SU-DHL-6 (cell line): ENCODE data around the gene FREY1.

Experiments used
- EZH2phosphoT487 ChIP-seq: fragments of 200-600 bp; sonication (generic), shearing (Covaris generic); conservative IDR thresholded peaks from 2 replicates; pipeline ENCODE4 v1.6.1; 2018; ENCODE audit warnings: mild to moderate bottlenecking, antibody characterized with exemption, low read length, moderate library complexity, mixed read lengths
- TF ChIP-seq, protein P1 (sequence below): fragments of 200-600 bp; sonication (generic); IDR thresholded peaks from one replicate; pipeline ENCODE4 v1.5.1; 2017; ENCODE audit warnings: antibody characterized with exemption, mild to moderate bottlenecking, low read length, moderate library complexity; ENCODE audit not compliant: insufficient read depth, poor library complexity, severe bottlenecking

DNA sequence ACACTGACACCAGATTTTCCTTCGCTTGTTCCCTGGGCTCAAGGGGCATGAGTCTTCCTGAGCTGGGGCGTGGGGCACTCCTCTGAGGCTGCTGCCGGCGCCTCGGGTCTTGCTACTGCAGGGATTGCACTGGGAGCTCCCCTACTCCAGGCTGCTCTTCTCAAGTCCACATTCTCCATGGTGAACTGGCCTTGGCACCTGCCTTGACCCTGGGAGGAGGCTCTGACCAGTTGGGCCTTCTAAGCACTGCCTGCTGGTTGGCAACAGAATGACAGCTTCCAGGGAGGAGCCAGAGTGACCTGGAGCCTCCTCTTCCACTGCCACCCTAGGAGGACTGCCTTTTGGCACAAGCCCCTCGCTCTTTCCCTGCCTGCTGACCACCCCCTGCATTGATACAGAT, 9.5 kb downstream of the FREY1 start:
- TF ChIP-seq, protein P1, sequence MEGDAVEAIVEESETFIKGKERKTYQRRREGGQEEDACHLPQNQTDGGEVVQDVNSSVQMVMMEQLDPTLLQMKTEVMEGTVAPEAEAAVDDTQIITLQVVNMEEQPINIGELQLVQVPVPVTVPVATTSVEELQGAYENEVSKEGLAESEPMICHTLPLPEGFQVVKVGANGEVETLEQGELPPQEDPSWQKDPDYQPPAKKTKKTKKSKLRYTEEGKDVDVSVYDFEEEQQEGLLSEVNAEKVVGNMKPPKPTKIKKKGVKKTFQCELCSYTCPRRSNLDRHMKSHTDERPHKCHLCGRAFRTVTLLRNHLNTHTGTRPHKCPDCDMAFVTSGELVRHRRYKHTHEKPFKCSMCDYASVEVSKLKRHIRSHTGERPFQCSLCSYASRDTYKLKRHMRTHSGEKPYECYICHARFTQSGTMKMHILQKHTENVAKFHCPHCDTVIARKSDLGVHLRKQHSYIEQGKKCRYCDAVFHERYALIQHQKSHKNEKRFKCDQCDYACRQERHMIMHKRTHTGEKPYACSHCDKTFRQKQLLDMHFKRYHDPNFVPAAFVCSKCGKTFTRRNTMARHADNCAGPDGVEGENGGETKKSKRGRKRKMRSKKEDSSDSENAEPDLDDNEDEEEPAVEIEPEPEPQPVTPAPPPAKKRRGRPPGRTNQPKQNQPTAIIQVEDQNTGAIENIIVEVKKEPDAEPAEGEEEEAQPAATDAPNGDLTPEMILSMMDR, result no peak
- TF ChIP-seq EZH2phosphoT487, result no peak
